ENCODE measurements around the gene EFCAB5. TPM values are rescaled to one million over a fixed set of nuclear protein-coding genes. Genes with fewer than 3 reads are reported as not detected.

The EFCAB5 gene
- total RNA-seq, 1 experiment from 2014 or later = 0.51 TPM

- no peak for DNase-seq (ENCODE audit: low spot score)
Measured at GRCh38 chr17:30155389-30155788, 214.0 kb downstream of the EFCAB5 start.

Small RNAs within 50 kb of the gene (small RNA-seq; reads per million reads assigned to genes)
- gene AC104984.5 (not detected), gene RNY4P13 (not detected)

Other genes starting within 250 kb of the EFCAB5 start
- 6.6 and 8.3 TPM in 2 replicates for gene SSH2, start 11.4 kb upstream of the EFCAB5 start, total RNA-seq (2014; rRNA removed; shearing (Covaris generic))
- gene NSRP1, start 175.2 kb downstream of the EFCAB5 start, total RNA-seq (2014; rRNA removed; shearing (Covaris generic)) = 11.1 and 18.5 TPM in 2 replicates

Data from HT-29 (cell line).